H1 (cell line): ENCODE data around the gene STK32C. TPM values are rescaled to one million over a fixed set of nuclear protein-coding genes. Genes with fewer than 3 reads are reported as not detected.

Source experiments
- CTCF ChIA-PET: fragments of 300-600 bp; sonication (Branson Sonifier 250); formaldehyde crosslinking; loops from one replicate; lab custom pipeline; 2021; ENCODE audit not compliant: partially characterized antibody; lab: Charles Lee
- POLR2A ChIA-PET: fragments of 300-600 bp; sonication (Branson Sonifier 250); formaldehyde crosslinking; loops from one replicate; lab custom pipeline; 2021; ENCODE audit warnings: inconsistent platforms; ENCODE audit not compliant: partially characterized antibody; lab: Charles Lee
- DNase-seq, 2 experiments: peaks; one replicate each; pipeline versions ENCODE4 v3.0.0 to v3.0.0-alpha.2; 2010 to 2022; ENCODE audit warnings: low spot score in 2 of 2, low read depth in 1 of 2, mixed read lengths in 1 of 2
- FAIRE-seq: peaks from 2 replicates; lab custom pipeline; 2011; peaks lifted over from hg19 to GRCh38; lab: Jason Lieb, UNC
- H2AFZ ChIP-seq: 2 replicates; pipeline ENCODE4 v1.8.1; 2012; ENCODE audit warnings: low read length, inconsistent platforms
- H2AK5ac ChIP-seq: 2 replicates; pipeline ENCODE4 v1.6.1; 2013; ENCODE audit warnings: low read depth, low read length
- H2BK120ac ChIP-seq: replicated peaks from 2 replicates; pipeline ENCODE3; 2013; ENCODE audit warnings: low read depth, low read length, inconsistent platforms
- H2BK12ac ChIP-seq: 2 replicates; pipeline ENCODE4 v1.6.1; 2013; ENCODE audit warnings: low read depth, low read length
- H2BK15ac ChIP-seq: 2 replicates; pipeline ENCODE4 v1.6.1; 2013; ENCODE audit warnings: low read length
- H2BK20ac ChIP-seq: 2 replicates; pipeline ENCODE4 v1.6.1; 2013; ENCODE audit warnings: low read length
- H2BK5ac ChIP-seq: 2 replicates; pipeline ENCODE4 v1.6.1; 2013; ENCODE audit warnings: low read depth, low read length
- H3K14ac ChIP-seq: 2 replicates; pipeline ENCODE4 v1.6.1; 2013; ENCODE audit warnings: inconsistent platforms; ENCODE audit not compliant: insufficient read length
- H3K18ac ChIP-seq: 2 replicates; pipeline ENCODE4 v1.6.1; 2013; ENCODE audit warnings: low read length; ENCODE audit errors: extremely low read depth
- H3K23ac ChIP-seq: 2 replicates; pipeline ENCODE4 v1.6.1; 2013; ENCODE audit warnings: inconsistent platforms; ENCODE audit not compliant: insufficient read length
- H3K23me2 ChIP-seq: 2 replicates; pipeline ENCODE4 v1.6.1; 2013; ENCODE audit warnings: low read depth, low read length
- H3K27ac ChIP-seq: 2 replicates; pipeline ENCODE4 v1.6.1; 2011; ENCODE audit warnings: low read depth, low read length, inconsistent platforms
- H3K27me3 ChIP-seq, 4 experiments: replicated peaks in 1 of 4; 1 replicate in 1 of 4; 2 replicates in 3 of 4; pipeline versions ENCODE4 v1.6.1 to v1.8.1; 2011 to 2013; ENCODE audit warnings: low read length in 3 of 4, mild to moderate bottlenecking in 3 of 4, inconsistent platforms in 2 of 4, mixed read lengths in 2 of 4, moderate library complexity in 1 of 4; ENCODE audit not compliant: control insufficient read depth in 3 of 4, insufficient read depth in 3 of 4; ENCODE audit errors: extremely low read depth in 1 of 4
- H3K36me3 ChIP-seq, 4 experiments: 2 replicates each; pipeline versions ENCODE4 v1.6.1 to v1.8.1; 2011 to 2013; ENCODE audit warnings: mild to moderate bottlenecking in 4 of 4, low read length in 3 of 4, moderate library complexity in 2 of 4, control low read depth in 1 of 4, inconsistent platforms in 1 of 4; ENCODE audit not compliant: insufficient read depth in 4 of 4, control insufficient read depth in 2 of 4
- H3K4ac ChIP-seq: replicated peaks from 2 replicates; pipeline ENCODE3; 2013; ENCODE audit warnings: low read length, low read depth, mixed read lengths, inconsistent platforms; ENCODE audit not compliant: insufficient read length
- H3K4me1 ChIP-seq, 4 experiments: replicated peaks in 1 of 4; 1 replicate in 1 of 4; 2 replicates in 3 of 4; pipeline versions ENCODE4 v1.6.1 to v1.8.1; 2011 to 2013; ENCODE audit warnings: low read length in 3 of 4, inconsistent platforms in 2 of 4, mixed read lengths in 1 of 4; ENCODE audit not compliant: insufficient read depth in 4 of 4, control insufficient read depth in 3 of 4
- H3K4me2 ChIP-seq, 2 experiments: 2 replicates each; pipeline versions ENCODE4 v1.6.1 to v1.8.1; 2011 to 2013; ENCODE audit warnings: low read depth in 2 of 2, low read length in 2 of 2, control low read depth in 1 of 2, inconsistent platforms in 1 of 2, mild to moderate bottlenecking in 1 of 2; ENCODE audit not compliant: insufficient read depth in 1 of 2
- H3K4me3 ChIP-seq, 4 experiments: fragments of 200-600, 300-600 bp in 1 of 4; sonication (generic), shearing (Covaris generic), sonication (Bioruptor Twin) in 1 of 4; 2 replicates each; pipeline versions ENCODE4 v1.5.1 to v1.8.1; 2011 to 2016; ENCODE audit warnings: low read length in 4 of 4, low read depth in 3 of 4, control low read depth in 2 of 4, inconsistent platforms in 2 of 4, mild to moderate bottlenecking in 2 of 4, mixed read lengths in 1 of 4, moderate library complexity in 1 of 4; ENCODE audit not compliant: insufficient read depth in 2 of 4; ENCODE audit errors: extremely low read depth in 1 of 4
- H3K56ac ChIP-seq: replicated peaks from 2 replicates; pipeline ENCODE3; 2013; ENCODE audit warnings: low read depth, mild to moderate bottlenecking, mixed read lengths, low read length, inconsistent platforms; ENCODE audit not compliant: insufficient read length
- H3K79me1 ChIP-seq: 2 replicates; pipeline ENCODE4 v1.6.1; 2013; ENCODE audit warnings: low read depth, low read length, control low read depth
- H3K79me2 ChIP-seq, 2 experiments: 2 replicates each; pipeline versions ENCODE4 v1.6.1 to v1.8.1; 2012 to 2013; ENCODE audit warnings: low read length in 2 of 2, mild to moderate bottlenecking in 2 of 2, inconsistent platforms in 1 of 2; ENCODE audit not compliant: insufficient read depth in 2 of 2, control insufficient read depth in 1 of 2
- H3K9ac ChIP-seq, 4 experiments: replicated peaks in 1 of 4; 1 replicate in 1 of 4; 2 replicates in 3 of 4; pipeline versions ENCODE4 v1.6.1 to v1.8.1; 2011 to 2013; ENCODE audit warnings: low read depth in 3 of 4, low read length in 3 of 4, control low read depth in 2 of 4, mild to moderate bottlenecking in 2 of 4, moderate library complexity in 2 of 4, inconsistent platforms in 1 of 4; ENCODE audit errors: extremely low read depth in 1 of 4
- H3K9me3 ChIP-seq, 2 experiments: 2 replicates each; pipeline versions ENCODE4 v1.6.1 to v1.8.1; 2012 to 2013; ENCODE audit warnings: mild to moderate bottlenecking in 2 of 2, moderate library complexity in 2 of 2, control low read depth in 1 of 2, inconsistent platforms in 1 of 2, low read depth in 1 of 2, low read length in 1 of 2, mixed read lengths in 1 of 2; ENCODE audit not compliant: insufficient read depth in 2 of 2
- H4K20me1 ChIP-seq, 2 experiments: replicated peaks in 1 of 2; 2 replicates each; pipeline versions ENCODE3 to v1.8.1; 2011 to 2013; ENCODE audit warnings: inconsistent platforms in 2 of 2, low read length in 2 of 2, mild to moderate bottlenecking in 1 of 2; ENCODE audit not compliant: insufficient read depth in 2 of 2, control insufficient read depth in 1 of 2
- H4K5ac ChIP-seq: 2 replicates; pipeline ENCODE4 v1.6.1; 2013; ENCODE audit warnings: low read length, low read depth, mixed read lengths, inconsistent platforms; ENCODE audit not compliant: insufficient read length
- H4K8ac ChIP-seq: 2 replicates; pipeline ENCODE4 v1.8.0; 2013; ENCODE audit warnings: mild to moderate bottlenecking, moderate library complexity, low read length, inconsistent platforms; ENCODE audit not compliant: insufficient read depth; ENCODE audit errors: extremely low read depth
- H4K91ac ChIP-seq: replicated peaks from 2 replicates; pipeline ENCODE3; 2013; ENCODE audit warnings: low read length, mixed read lengths, inconsistent platforms; ENCODE audit not compliant: insufficient read length
- CTBP2 ChIP-seq: IDR thresholded peaks from 2 replicates; pipeline ENCODE4 v1.7.0; 2011; ENCODE audit warnings: borderline replicate concordance, mild to moderate bottlenecking, moderate library complexity, mixed read lengths, low read length; ENCODE audit not compliant: insufficient read depth, insufficient read length
- EZH2 ChIP-seq: fragments of 200-600 bp; sonication (generic); IDR thresholded peaks from 2 replicates; pipeline ENCODE4 v1.7.1; 2012; ENCODE audit warnings: low read depth, mild to moderate bottlenecking, moderate library complexity, low read length, inconsistent platforms; ENCODE audit not compliant: severe bottlenecking
- SIN3A ChIP-seq, 2 experiments: IDR thresholded peaks in 1 of 2; conservative IDR thresholded peaks in 1 of 2; 2 replicates each; pipeline ENCODE4 v1.6.1; 2011 to 2012; ENCODE audit warnings: low read length in 2 of 2, improper control_type of control experiment in 1 of 2, low read depth in 1 of 2, mild to moderate bottlenecking in 1 of 2
- WGBS, 2 experiments: shearing (Covaris generic) in 1 of 2; methylation state at CpG; one replicate each; pipeline versions ENCODE4 v1.1.6 to v1.1.7; 2013 to 2015; ENCODE audit warnings: low lambda C conversion rate in 2 of 2, mixed read lengths in 2 of 2, inconsistent platforms in 1 of 2, low coverage in 1 of 2, missing lambda C conversion rate in 1 of 2; ENCODE audit not compliant: insufficient replicate concordance in 2 of 2, insufficient coverage in 1 of 2, insufficient read length in 1 of 2; ENCODE audit errors: extremely low coverage in 1 of 2, missing lambda C conversion rate in 1 of 2; 5-methylcytosine and 5-hydroxymethylcytosine counted together
- polyA plus RNA-seq, 7 experiments: library from polyadenylated mRNA; depleted of rRNA in 3 of 7; stranded (reverse) in 5 of 7; unstranded in 2 of 7; fragments of >200 nt in 5 of 7; fragments of 200-250 nt in 2 of 7; gene quantifications; 1 replicate in 5 of 7; 2 replicates in 1 of 7; 4 replicates in 1 of 7; pipeline versions ENCODE4 v1.2.1 to v1.2.3, GENCODE V29; 2011 to 2013; ENCODE audit warnings: missing spikeins in 2 of 7, mixed read lengths in 2 of 7
- total RNA-seq: library from RNA; stranded (reverse); fragmentation: NEBNext Ultra II Directional; extraction: Animal tissue kit (Norgen Biotek cat#: 25700); gene quantifications from 2 replicates; pipeline ENCODE4 v1.2.1, GENCODE V29; 2021

Gene STK32C
- total and polyA plus RNA-seq, 2 of the 8 experiments (the other 6 are each of a cell fraction or from before 2014, with no cell fraction given), result 10.6 to 15.6 TPM

DNA sequence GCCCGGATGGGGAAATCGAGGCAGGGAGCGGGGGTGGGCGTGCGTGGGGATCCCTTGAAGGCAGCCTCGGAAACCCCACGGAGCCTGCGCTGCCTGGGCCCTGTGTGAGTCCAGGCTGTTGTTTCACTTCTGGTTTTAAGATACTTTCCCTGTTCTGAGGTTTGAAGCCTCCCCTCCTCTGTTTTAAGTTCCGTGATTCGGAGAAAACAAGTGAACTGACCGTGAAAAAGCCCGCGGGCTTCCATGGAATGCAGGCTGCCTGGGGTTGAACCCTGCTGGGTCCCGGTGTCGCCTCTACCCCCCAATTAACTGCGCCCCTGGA lies 24.6 kb upstream of the STK32C start:
- TF ChIP-seq EZH2 (peak; percentile 25), CTBP2 (no peak), SIN3A (conservative IDR thresholded peaks at IDR 0.05 in 1 of 2, IDR thresholded peaks at IDR 0.05 in 1 of 2; ENCODE audit: low read depth in 1 of 2, low read length in 2 of 2) (no peak)

More for the DNA sequence above, 24.6 kb upstream of the STK32C start:
- H3K23me2 ChIP-seq, result peaks cover 9% of the 10 kb centered on the region
- peak overlapping the region; percentile 14 for H3K14ac ChIP-seq
- DNase-seq, result no peak
- H2AK5ac ChIP-seq, result no peak overlapping the region
- H2BK12ac ChIP-seq, result peak overlapping the region; percentile 68; the same call in 1 of the 2 replicates
- H2BK5ac ChIP-seq, result peak overlapping the region; percentile 95; the same call in 1 of the 2 replicates
- peak overlapping the region; percentile 87 for H3K56ac ChIP-seq
- peak overlapping the region; percentile 79; the same call in 1 of the 2 replicates for H2AFZ ChIP-seq
- 0 out of 7 replicates have a peak, but pooled peaks cover 0 to 3% (median 0%) of the 10 kb centered on the region in 4 experiments for H3K27me3 ChIP-seq
- FAIRE-seq, result no peak
- H3K79me2 ChIP-seq, result peaks cover 4 to 34% of the 10 kb centered on the region in 2 experiments
- ChIA-PET CTCF (interaction anchor here (1.7 kb wide), 1 partner anchor 18 kb away, joined by 7 read pairs; no protein-coding TSS in a partner anchor), POLR2A (interaction anchor here (0.6 kb wide), 1 partner anchor 120 kb away, joined by 3 read pairs; no protein-coding TSS in a partner anchor)
- H2BK20ac ChIP-seq, result no peak overlapping the region
- peak overlapping the region; percentile 91 for H4K5ac ChIP-seq
- peak overlapping the region in 3 of 4 experiments; percentile 2 to 53 (median 45); a peak in 3 of 7 replicates for H3K9ac ChIP-seq
- H3K4me2 ChIP-seq, result peak overlapping the region; percentile 77 to 87
- peaks cover 4% of the 10 kb centered on the region; the same call in 1 of the 2 replicates for H3K79me1 ChIP-seq
- no peaks in the 10 kb centered on the region for H3K36me3 ChIP-seq
- H2BK15ac ChIP-seq, result 0 out of 2 replicates have a peak overlapping the region, but pooled peaks have one; percentile 88
- peak overlapping the region; percentile 93 for H4K91ac ChIP-seq
- H3K9me3 ChIP-seq, result no peaks in the 10 kb centered on the region
- no peak overlapping the region for H2BK120ac ChIP-seq
- peak overlapping the region; percentile 29; the same call in 1 of the 2 replicates for H3K27ac ChIP-seq
- 32% methylated on average over 16 of the region's 16 CpGs; no CpG with 5 or more reads in 1 of the 2 experiments for WGBS, 2 experiments
- peak overlapping the region; percentile 39 to 97 (median 62) for H3K4me3 ChIP-seq
- peaks cover 0 to 2% of the 10 kb centered on the region in 2 experiments for H4K20me1 ChIP-seq
- peak overlapping the region; percentile 89; the same call in 1 of the 2 replicates for H4K8ac ChIP-seq
- H3K4ac ChIP-seq, result no peak overlapping the region
- H3K18ac ChIP-seq, result peak overlapping the region; percentile 76
- no peak overlapping the region for H3K23ac ChIP-seq
- peaks cover 5 to 16% (median 6%) of the 10 kb centered on the region in 4 experiments for H3K4me1 ChIP-seq
